Measurements from ENCODE around the gene SATB1.

SATB1 gene

DNA sequence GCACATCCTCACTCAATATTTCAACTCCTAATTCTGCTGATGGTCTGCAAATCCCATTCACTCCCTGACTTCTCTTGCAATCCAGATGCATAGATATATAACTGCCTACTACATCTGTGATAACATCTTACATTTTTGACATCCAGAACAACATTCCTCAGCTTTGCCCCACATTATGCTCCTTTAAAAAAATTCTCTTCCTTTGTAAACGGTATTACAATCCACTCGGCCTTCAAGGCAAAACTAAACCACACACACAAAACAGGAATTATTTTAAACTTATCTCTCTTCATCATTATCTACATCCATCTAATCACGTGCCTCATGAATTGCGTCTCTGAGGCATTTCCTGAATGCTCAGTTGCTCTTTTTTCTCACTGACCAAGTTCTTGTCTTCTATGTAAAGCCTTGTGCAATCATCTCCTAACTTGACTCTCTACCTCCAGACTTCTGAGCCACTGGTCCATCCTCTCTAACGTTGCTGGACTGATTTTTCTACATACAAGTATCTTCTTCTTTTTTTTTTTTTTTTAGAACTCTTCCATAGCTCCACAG is 117.0 kb downstream of the SATB1 start:
- Histone ChIP-seq H3K36me3 (ENCODE audit: insufficient read depth, low read length) (no peaks in the 10 kb centered on the region), H3K9me3 (ENCODE audit: low read length) (no peaks in the 10 kb centered on the region), H3K4me1 (ENCODE audit: insufficient read depth, low read length) (no peaks in the 10 kb centered on the region)

GRCh38 chr3:18307529-18307928 is 117.6 kb downstream of the SATB1 start:
- Histone ChIP-seq H3K27me3 (ENCODE audit: insufficient read depth, low read length) (no peaks in the 10 kb centered on the region), H2AFZ (ENCODE audit: low read depth, low read length) (no peak overlapping the region), H3K4me1 (ENCODE audit: insufficient read depth, low read length) (no peaks in the 10 kb centered on the region), H3K36me3 (ENCODE audit: insufficient read depth, low read length) (no peaks in the 10 kb centered on the region), H3K4me3 (ENCODE audit: low read length) (no peak overlapping the region), H3K9me3 (ENCODE audit: low read length) (no peaks in the 10 kb centered on the region)

More for the DNA sequence above, 117.0 kb downstream of the SATB1 start:
- no peak overlapping the region for H3K4me3 ChIP-seq (ENCODE audit: low read length)
- H3K27me3 ChIP-seq (ENCODE audit: insufficient read depth, low read length) = no peaks in the 10 kb centered on the region
- no peak overlapping the region for H2AFZ ChIP-seq (ENCODE audit: low read depth, low read length)

DNA sequence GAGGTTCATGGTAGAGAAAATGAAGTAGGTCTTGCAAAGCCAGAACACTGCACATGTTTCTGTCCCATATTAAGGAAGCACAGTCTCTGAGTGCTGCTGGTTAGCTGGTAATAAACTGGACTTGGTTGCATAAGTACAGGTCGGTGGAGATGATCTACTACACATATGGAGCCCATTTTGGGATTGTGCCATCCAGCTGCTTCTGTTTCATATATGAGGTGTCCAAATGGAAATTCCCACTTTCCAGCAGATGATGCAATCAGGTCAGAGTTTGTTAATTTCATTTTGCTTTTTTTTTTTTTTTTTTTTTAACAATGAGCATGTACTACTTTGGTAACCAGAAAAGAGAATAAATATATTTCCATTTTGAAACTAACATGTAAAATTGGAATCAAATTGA is 122.6 kb downstream of the SATB1 start:
- Histone ChIP-seq H3K36me3 (ENCODE audit: insufficient read depth, low read length) (no peaks in the 10 kb centered on the region), H2AFZ (ENCODE audit: low read depth, low read length) (no peak overlapping the region), H3K4me3 (ENCODE audit: low read length) (no peak overlapping the region), H3K4me1 (ENCODE audit: insufficient read depth, low read length) (no peaks in the 10 kb centered on the region), H3K27me3 (ENCODE audit: insufficient read depth, low read length) (no peaks in the 10 kb centered on the region), H3K9me3 (ENCODE audit: low read length) (no peaks in the 10 kb centered on the region)

GRCh38 chr3:18301781-18302180 is 123.4 kb downstream of the SATB1 start:
- no peaks in the 10 kb centered on the region for H3K27me3 ChIP-seq (ENCODE audit: insufficient read depth, low read length)
- no peak overlapping the region for H3K4me3 ChIP-seq (ENCODE audit: low read length)
- no peaks in the 10 kb centered on the region for H3K9me3 ChIP-seq (ENCODE audit: low read length)
- no peaks in the 10 kb centered on the region for H3K4me1 ChIP-seq (ENCODE audit: insufficient read depth, low read length)
- H3K36me3 ChIP-seq (ENCODE audit: insufficient read depth, low read length) = no peaks in the 10 kb centered on the region
- no peak overlapping the region for H2AFZ ChIP-seq (ENCODE audit: low read depth, low read length)

DNA sequence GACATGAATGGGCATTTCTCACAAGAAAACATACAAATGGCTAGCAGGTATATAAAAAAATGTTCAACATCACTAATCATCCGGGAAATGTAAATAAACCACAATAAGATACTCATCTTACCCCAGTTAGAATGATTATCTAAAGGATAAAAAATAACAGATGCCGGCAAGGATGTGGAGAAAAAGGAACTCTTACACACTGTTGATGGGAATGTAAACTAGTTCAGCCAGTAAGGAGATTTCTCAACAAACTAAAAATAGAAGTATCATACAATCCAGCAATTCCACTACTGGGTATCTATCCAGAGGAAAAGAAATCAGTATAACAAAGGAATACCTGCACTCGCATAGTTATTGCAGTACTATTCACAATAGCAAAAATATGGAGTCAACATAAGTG is 124.2 kb downstream of the SATB1 start:
- Histone ChIP-seq H3K4me1 (ENCODE audit: insufficient read depth, low read length) (no peaks in the 10 kb centered on the region), H2AFZ (ENCODE audit: low read depth, low read length) (no peak overlapping the region), H3K9me3 (ENCODE audit: low read length) (no peaks in the 10 kb centered on the region), H3K4me3 (ENCODE audit: low read length) (no peak overlapping the region), H3K27me3 (ENCODE audit: insufficient read depth, low read length) (no peaks in the 10 kb centered on the region), H3K36me3 (ENCODE audit: insufficient read depth, low read length) (no peaks in the 10 kb centered on the region)

DNA sequence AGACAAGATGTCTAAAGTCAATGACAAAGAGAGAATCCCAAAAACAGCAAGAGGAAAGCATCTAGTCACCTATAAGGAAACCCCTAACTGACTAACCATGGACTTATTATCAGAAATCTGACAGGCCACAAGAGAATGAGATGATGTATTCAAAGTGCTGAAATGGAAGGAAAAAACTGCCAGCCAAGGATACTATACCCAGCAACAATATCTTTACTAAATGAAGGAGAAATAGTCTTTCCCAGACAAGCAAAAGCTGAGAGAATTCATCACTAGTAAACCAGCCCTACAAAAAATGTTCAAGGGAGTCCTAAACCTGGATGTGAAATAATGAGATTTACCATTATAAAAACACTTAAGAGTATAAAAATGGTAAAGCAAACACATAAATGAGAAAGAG is 128.0 kb downstream of the SATB1 start:
- Histone ChIP-seq H2AFZ (ENCODE audit: low read depth, low read length) (no peak overlapping the region), H3K4me1 (ENCODE audit: insufficient read depth, low read length) (no peaks in the 10 kb centered on the region), H3K4me3 (ENCODE audit: low read length) (no peak overlapping the region)

More for the DNA sequence above, 128.0 kb downstream of the SATB1 start:
- H3K36me3 ChIP-seq (ENCODE audit: insufficient read depth, low read length) = no peaks in the 10 kb centered on the region
- H3K27me3 ChIP-seq (ENCODE audit: insufficient read depth, low read length) = no peaks in the 10 kb centered on the region
- H3K9me3 ChIP-seq (ENCODE audit: low read length) = no peaks in the 10 kb centered on the region
